Neuronal stem cell (in vitro differentiated cells): Measurements from ENCODE around the gene DOCK8.

Experiments
- DNase-seq: peaks from one replicate; pipeline ENCODE4 v3.0.0-alpha.2; 2013; ENCODE audit warnings: low spot score
- H2AFZ ChIP-seq: one replicate; pipeline ENCODE4 v1.6.1; 2013; ENCODE audit warnings: mild to moderate bottlenecking, low read length, inconsistent platforms
- H2AK5ac ChIP-seq: 2 replicates; pipeline ENCODE4 v1.6.1; 2013; ENCODE audit warnings: low read depth, mild to moderate bottlenecking, inconsistent platforms, low read length, moderate library complexity, mixed read lengths
- H2BK120ac ChIP-seq: 2 replicates; pipeline ENCODE4 v1.6.1; 2013; ENCODE audit warnings: low read depth, mild to moderate bottlenecking, inconsistent platforms, low read length, moderate library complexity, mixed read lengths
- H2BK12ac ChIP-seq: one replicate; pipeline ENCODE4 v1.6.1; 2013; ENCODE audit warnings: low read length, inconsistent platforms
- H2BK15ac ChIP-seq: 2 replicates; pipeline ENCODE4 v1.6.1; 2013; ENCODE audit warnings: mild to moderate bottlenecking, low read length, inconsistent platforms, mixed read lengths
- H2BK5ac ChIP-seq: one replicate; pipeline ENCODE4 v1.6.1; 2013; ENCODE audit warnings: inconsistent platforms, mild to moderate bottlenecking, low read length, moderate library complexity
- H3K14ac ChIP-seq: one replicate; pipeline ENCODE4 v1.6.1; 2013; ENCODE audit warnings: low read length, inconsistent platforms
- H3K18ac ChIP-seq: 2 replicates; pipeline ENCODE4 v1.6.1; 2013; ENCODE audit warnings: low read length, inconsistent platforms
- H3K23ac ChIP-seq: 2 replicates; pipeline ENCODE4 v1.6.1; 2013; ENCODE audit warnings: low read depth, mild to moderate bottlenecking, mixed read lengths, low read length, inconsistent platforms; ENCODE audit not compliant: poor library complexity
- H3K27ac ChIP-seq: replicated peaks from 3 replicates; pipeline ENCODE4 v1.5.1; 2013; ENCODE audit warnings: low read length, inconsistent platforms
- H3K27me3 ChIP-seq, 3 experiments: 2 replicates each; pipeline ENCODE4 v1.6.1; 2013; ENCODE audit warnings: low read length in 3 of 3, mild to moderate bottlenecking in 2 of 3, inconsistent platforms in 1 of 3, low read depth in 1 of 3, mixed read lengths in 1 of 3, moderate library complexity in 1 of 3; ENCODE audit not compliant: control insufficient read depth in 3 of 3, insufficient read depth in 3 of 3
- H3K36me3 ChIP-seq, 2 donors: replicated peaks in 1 of 2; 2 replicates each; pipeline ENCODE4 v1.6.1; 2013; ENCODE audit warnings: low read length in 2 of 2; ENCODE audit not compliant: control insufficient read depth in 2 of 2, insufficient read depth in 2 of 2
- H3K4ac ChIP-seq: 2 replicates; pipeline ENCODE4 v1.6.1; 2013; ENCODE audit warnings: inconsistent platforms, mild to moderate bottlenecking, low read length, moderate library complexity
- H3K4me1 ChIP-seq, 2 donors: 1 replicate in 1 of 2; 2 replicates in 1 of 2; pipeline ENCODE4 v1.6.1; 2013; ENCODE audit warnings: low read length in 2 of 2, low read depth in 1 of 2; ENCODE audit not compliant: control insufficient read depth in 2 of 2, insufficient read depth in 1 of 2
- H3K4me2 ChIP-seq: one replicate; pipeline ENCODE4 v1.6.1; 2013; ENCODE audit warnings: mild to moderate bottlenecking, low read length, inconsistent platforms; ENCODE audit not compliant: insufficient read depth, poor library complexity, severe bottlenecking
- H3K4me3 ChIP-seq, 2 donors: 2 replicates each; pipeline ENCODE4 v1.5.1; 2013; ENCODE audit warnings: low read length in 2 of 2, mild to moderate bottlenecking in 2 of 2, inconsistent platforms in 1 of 2, moderate library complexity in 1 of 2
- H3K79me1 ChIP-seq: one replicate; pipeline ENCODE4 v1.6.1; 2013; ENCODE audit warnings: low read depth, mild to moderate bottlenecking, inconsistent platforms, low read length, moderate library complexity
- H3K9ac ChIP-seq: one replicate; pipeline ENCODE4 v1.6.1; 2013; ENCODE audit warnings: mild to moderate bottlenecking, low read depth, low read length, inconsistent platforms; ENCODE audit not compliant: poor library complexity
- H3K9me3 ChIP-seq, 2 donors: replicated peaks in 1 of 2; 2 replicates each; pipeline versions ENCODE3 to v1.6.1; 2013; ENCODE audit warnings: low read length in 2 of 2, mild to moderate bottlenecking in 2 of 2, inconsistent platforms in 1 of 2, low read depth in 1 of 2, mixed read lengths in 1 of 2, moderate library complexity in 1 of 2; ENCODE audit not compliant: control insufficient read depth in 2 of 2, insufficient read depth in 1 of 2
- H4K8ac ChIP-seq: one replicate; pipeline ENCODE4 v1.6.1; 2013; ENCODE audit warnings: low read depth, mild to moderate bottlenecking, inconsistent platforms, low read length, moderate library complexity
- H4K91ac ChIP-seq: one replicate; pipeline ENCODE4 v1.6.1; 2013; ENCODE audit warnings: low read length, low read depth, mild to moderate bottlenecking, inconsistent platforms; ENCODE audit not compliant: poor library complexity
- WGBS, 2 donors: extraction: QIAGEN DNeasy Blood & Tissue Kit; methylation state at CpG; one replicate each; pipeline ENCODE4 v1.1.7; 2013; ENCODE audit warnings: missing lambda C conversion rate in 2 of 2, mixed read lengths in 1 of 2; ENCODE audit not compliant: insufficient read length in 2 of 2, insufficient replicate concordance in 1 of 2; ENCODE audit errors: extremely low coverage in 2 of 2; 5-methylcytosine and 5-hydroxymethylcytosine counted together

The DOCK8 gene

DNA sequence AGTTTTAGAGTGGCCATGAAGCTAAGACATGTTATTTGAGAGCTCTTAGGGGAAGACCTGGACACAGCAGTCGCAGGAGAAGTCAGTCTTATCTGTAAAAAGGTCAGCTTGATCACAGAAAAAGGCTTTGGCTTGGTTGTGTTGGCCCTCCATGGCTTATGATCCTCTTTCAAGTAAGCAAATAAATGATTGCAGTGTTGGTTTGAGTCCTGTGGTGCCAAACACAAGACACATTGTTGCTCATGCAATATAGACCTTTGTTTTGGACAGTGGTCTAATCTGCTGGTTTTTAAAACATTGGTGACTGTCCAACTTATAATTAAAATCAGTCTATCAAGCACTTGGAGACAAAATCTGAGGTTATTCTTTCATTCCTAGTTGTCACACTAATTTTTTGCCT, 54.0 kb downstream of the DOCK8 start:
- Histone ChIP-seq H3K27me3 (no peaks in the 10 kb centered on the region), H2BK12ac (no peak overlapping the region), H3K4ac (no peak overlapping the region), H3K4me1 (no peaks in the 10 kb centered on the region), H2BK5ac (no peak overlapping the region), H3K9ac (no peak overlapping the region), H3K27ac (no peak overlapping the region), H3K4me3 (no peak overlapping the region), H2BK15ac (no peak overlapping the region), H4K8ac (no peak overlapping the region), H2AFZ (no peak overlapping the region), H3K9me3 (no peaks in the 10 kb centered on the region), H3K4me2 (no peak overlapping the region), H2BK120ac (no peak overlapping the region), H4K91ac (no peak overlapping the region), H3K18ac (no peak overlapping the region), H3K14ac (no peak overlapping the region), H3K79me1 (no peaks in the 10 kb centered on the region), H3K36me3 (no peaks in the 10 kb centered on the region), H3K23ac (no peak overlapping the region), H2AK5ac (no peak overlapping the region)
- WGBS, 2 donors: no CpG with 5 or more reads among the region's 1 CpG
- DNase-seq: no peak

DNA sequence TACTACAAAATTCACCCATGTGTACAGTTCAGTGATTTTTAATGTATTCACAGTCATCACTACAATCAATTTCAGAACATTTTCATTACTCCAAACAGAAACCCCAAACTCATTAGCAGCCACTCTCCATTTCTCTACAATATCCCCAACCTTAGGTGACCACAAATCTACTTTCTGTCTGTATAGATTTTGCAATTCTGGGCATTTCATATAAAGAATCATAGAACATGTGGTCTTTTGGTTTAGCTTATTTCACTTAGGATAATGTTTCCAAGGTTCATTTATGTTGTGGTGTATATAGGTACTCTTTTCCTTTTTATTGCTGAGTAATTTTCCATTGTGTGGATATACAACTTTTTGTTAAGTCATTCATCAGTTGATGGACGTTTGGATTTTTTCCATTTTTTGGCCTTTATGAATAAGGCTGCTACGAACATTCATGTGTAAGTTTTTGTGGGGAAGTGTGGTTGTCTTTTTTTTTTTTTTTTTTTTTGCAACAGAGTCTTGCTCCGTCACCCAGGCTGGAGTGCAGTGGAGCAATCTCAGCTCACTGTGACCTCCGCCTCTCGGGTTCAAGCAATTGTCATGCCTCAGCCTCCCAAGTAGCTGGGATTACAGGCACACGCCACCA, 54.5 kb downstream of the DOCK8 start:
- no CpG with 5 or more reads among the region's 6 CpGs for WGBS, 2 donors

DNA sequence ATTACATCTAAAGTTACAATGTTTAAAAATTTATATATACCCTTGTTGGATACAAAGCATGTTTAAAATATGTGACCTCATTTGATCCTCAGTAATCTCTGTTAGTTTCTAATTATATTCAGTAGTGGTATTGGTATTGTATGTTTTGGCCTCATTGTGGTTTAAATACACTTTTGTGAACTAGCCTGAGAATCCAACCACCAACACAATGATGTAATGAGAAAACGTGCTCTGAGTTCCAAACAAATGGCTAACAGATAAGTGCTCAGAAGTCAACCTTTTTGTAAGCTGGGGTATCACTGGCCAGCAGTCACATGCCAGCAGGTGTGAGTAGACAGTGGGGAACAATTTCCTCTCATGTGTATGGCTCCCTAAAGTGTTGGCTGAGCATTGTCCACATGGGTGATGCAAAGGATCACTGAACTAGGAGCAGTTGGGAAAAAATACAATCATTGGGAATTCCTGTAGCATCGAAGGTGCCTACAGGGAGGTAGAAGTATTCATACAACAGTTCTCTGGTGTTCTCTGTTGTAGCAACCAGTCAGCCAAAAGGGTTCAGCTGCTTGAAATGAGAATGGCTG, 56.1 kb downstream of the DOCK8 start:
- Histone ChIP-seq H3K36me3 (no peaks in the 10 kb centered on the region), H3K9ac (no peak overlapping the region), H3K4me1 (no peaks in the 10 kb centered on the region), H2BK120ac (no peak overlapping the region), H3K18ac (no peak overlapping the region), H3K4me3 (no peak overlapping the region), H2BK12ac (no peak overlapping the region), H3K14ac (no peak overlapping the region), H4K8ac (no peak overlapping the region), H2BK5ac (no peak overlapping the region), H3K4ac (no peak overlapping the region), H2BK15ac (no peak overlapping the region), H4K91ac (no peak overlapping the region), H3K27ac (no peak overlapping the region), H3K9me3 (no peaks in the 10 kb centered on the region), H3K23ac (no peak overlapping the region), H3K4me2 (no peak overlapping the region), H2AK5ac (no peak overlapping the region), H3K27me3 (no peaks in the 10 kb centered on the region), H3K79me1 (no peaks in the 10 kb centered on the region), H2AFZ (no peak overlapping the region)
- DNase-seq: no peak
- no CpG with 5 or more reads among the region's 2 CpGs for WGBS, 2 donors

More for the DNA sequence above, 54.5 kb downstream of the DOCK8 start:
- H2BK15ac ChIP-seq: no peak overlapping the region
- DNase-seq: no peak
- no peak overlapping the region for H3K18ac ChIP-seq
- H3K4me3 ChIP-seq: no peak overlapping the region
- no peak overlapping the region for H2BK12ac ChIP-seq
- H2BK5ac ChIP-seq: no peak overlapping the region
- H3K4ac ChIP-seq: no peak overlapping the region
- no peaks in the 10 kb centered on the region for H3K36me3 ChIP-seq
- H4K91ac ChIP-seq: no peak overlapping the region
- H3K9me3 ChIP-seq: no peaks in the 10 kb centered on the region
- no peak overlapping the region for H4K8ac ChIP-seq
- no peak overlapping the region for H3K9ac ChIP-seq
- no peak overlapping the region for H3K14ac ChIP-seq
- H2BK120ac ChIP-seq: no peak overlapping the region
- H3K27me3 ChIP-seq: no peaks in the 10 kb centered on the region
- no peak overlapping the region for H3K27ac ChIP-seq
- no peak overlapping the region for H2AFZ ChIP-seq
- H3K23ac ChIP-seq: no peak overlapping the region
- H3K79me1 ChIP-seq: no peaks in the 10 kb centered on the region
- no peaks in the 10 kb centered on the region for H3K4me1 ChIP-seq
- H3K4me2 ChIP-seq: no peak overlapping the region
- H2AK5ac ChIP-seq: no peak overlapping the region

DNA sequence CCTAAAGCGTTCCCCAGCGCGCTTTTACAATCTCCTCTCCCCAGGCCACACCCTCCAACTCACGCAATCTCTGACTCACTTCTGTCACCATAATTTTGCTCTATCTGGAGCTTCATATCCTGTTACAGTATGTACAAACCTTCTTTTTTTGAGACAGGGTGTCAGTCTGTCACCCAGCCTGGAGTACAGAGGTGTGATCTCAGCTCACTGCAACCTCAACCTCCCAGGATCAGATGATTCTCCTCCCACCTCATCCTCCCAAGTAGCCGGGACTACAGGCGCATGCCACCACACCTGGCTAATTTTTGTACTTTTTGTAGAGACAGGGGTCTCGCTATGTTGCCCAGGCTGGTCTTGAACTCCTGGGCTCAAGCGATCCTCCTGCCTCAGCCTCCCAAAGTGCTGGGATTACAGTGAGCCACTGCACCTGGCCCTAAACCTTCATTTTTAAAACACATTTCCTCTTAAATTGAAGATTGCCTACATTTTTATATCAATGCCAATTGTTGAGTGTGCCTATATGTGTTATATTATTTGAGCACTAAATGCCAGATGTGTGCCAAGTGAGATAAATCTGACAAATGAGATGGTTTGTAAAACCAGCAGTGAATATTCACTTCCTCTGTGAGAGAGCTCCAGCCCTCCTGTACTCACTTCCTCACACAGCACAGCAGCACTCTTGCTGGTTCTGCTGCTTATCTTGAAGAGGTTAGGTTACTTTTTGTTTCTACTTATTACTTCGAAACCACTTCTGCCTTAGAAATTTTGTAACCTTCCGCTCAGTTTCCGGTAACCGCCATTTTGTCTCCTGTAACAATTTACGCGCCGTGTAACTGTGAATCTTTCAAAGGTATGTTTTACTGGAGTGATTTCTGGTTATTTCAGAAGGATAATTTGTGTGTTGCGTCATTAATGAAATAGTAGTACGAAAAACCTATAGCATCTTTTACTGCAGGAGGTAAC, 57.9 kb downstream of the DOCK8 start:
- no peaks in the 10 kb centered on the region for H3K27me3 ChIP-seq
- no peak overlapping the region for H4K91ac ChIP-seq
- no peaks in the 10 kb centered on the region for H3K9me3 ChIP-seq
- no peak overlapping the region for H3K4me2 ChIP-seq
- no peak overlapping the region for H2BK5ac ChIP-seq
- WGBS, 2 donors: no CpG with 5 or more reads among the region's 17 CpGs
- H2AFZ ChIP-seq: no peak overlapping the region
- H3K36me3 ChIP-seq: no peaks in the 10 kb centered on the region
- no peaks in the 10 kb centered on the region for H3K4me1 ChIP-seq
- no peak overlapping the region for H3K9ac ChIP-seq
- H4K8ac ChIP-seq: no peak overlapping the region
- H2BK12ac ChIP-seq: no peak overlapping the region
- H3K14ac ChIP-seq: no peak overlapping the region
- H3K79me1 ChIP-seq: no peaks in the 10 kb centered on the region
- H3K27ac ChIP-seq: no peak overlapping the region
- H3K4ac ChIP-seq: no peak overlapping the region
- H2AK5ac ChIP-seq: no peak overlapping the region
- no peak overlapping the region for H3K18ac ChIP-seq
- DNase-seq: no peak
- H2BK15ac ChIP-seq: no peak overlapping the region
- H3K23ac ChIP-seq: no peak overlapping the region
- H2BK120ac ChIP-seq: no peak overlapping the region
- no peak overlapping the region for H3K4me3 ChIP-seq
